HG02938 (cell line): ENCODE measurements around the gene MARCHF5.
"Not testable (repeated sequence)": the region's sequence is repeated elsewhere in the genome, so short reads cannot be mapped to it uniquely, and the experiment has no call there.

ENCODE experiments used
- ATAC-seq: cut with Tn5 transposase; IDR thresholded peaks from one replicate; pipeline ENCODE4 v1.9.1; 2021; ENCODE audit warnings: mild to moderate bottlenecking, moderate library complexity; ENCODE audit not compliant: unreplicated experiment

Gene MARCHF5

GRCh38 chr10:92304061-92304460, 13.1 kb downstream of the MARCHF5 start:
- ATAC-seq, result no peak

GRCh38 chr10:92305133-92306072, 14.4 kb downstream of the MARCHF5 start:
- no peak for ATAC-seq

GRCh38 chr10:92309272-92309671, 18.3 kb downstream of the MARCHF5 start:
- ATAC-seq, result no peak

GRCh38 chr10:92313750-92314149, 22.8 kb downstream of the MARCHF5 start:
- ATAC-seq, result no peak

- ATAC-seq, result no peak
Measured at GRCh38 chr10:92316610-92317009, 25.6 kb downstream of the MARCHF5 start.

GRCh38 chr10:92323079-92323478, 32.1 kb downstream of the MARCHF5 start:
- no peak for ATAC-seq

GRCh38 chr10:92327445-92328433, 36.8 kb downstream of the MARCHF5 start:
- ATAC-seq, result no peak

- no peak for ATAC-seq
Measured at GRCh38 chr10:92328993-92329392, 38.0 kb downstream of the MARCHF5 start.

GRCh38 chr10:92329927-92330326, 39.0 kb downstream of the MARCHF5 start:
- not testable (repeated sequence) for ATAC-seq

- no peak for ATAC-seq
Measured at GRCh38 chr10:92342796-92343195, 51.8 kb downstream of the MARCHF5 start.

- ATAC-seq, result not testable (repeated sequence)
Measured at GRCh38 chr10:92345575-92345974, 54.6 kb downstream of the MARCHF5 start.

- ATAC-seq, result not testable (repeated sequence)
Measured at GRCh38 chr10:92347035-92347676, 56.2 kb downstream of the MARCHF5 start.

- ATAC-seq, result no peak
Measured at GRCh38 chr10:92350411-92350810, 59.4 kb downstream of the MARCHF5 start.

GRCh38 chr10:92354587-92354986, 63.6 kb downstream of the MARCHF5 start:
- no peak for ATAC-seq

- no peak for ATAC-seq
Measured at GRCh38 chr10:92356041-92356440, 65.1 kb downstream of the MARCHF5 start.

- no peak for ATAC-seq
Measured at GRCh38 chr10:92363498-92363897, 72.5 kb downstream of the MARCHF5 start.

- no peak for ATAC-seq
Measured at GRCh38 chr10:92366412-92367021, 75.5 kb downstream of the MARCHF5 start.

GRCh38 chr10:92377962-92378361, 87.0 kb downstream of the MARCHF5 start:
- ATAC-seq, result no peak

GRCh38 chr10:92381543-92381954, 90.6 kb downstream of the MARCHF5 start:
- no peak for ATAC-seq

- ATAC-seq, result no peak
Measured at GRCh38 chr10:92382631-92383030, 91.7 kb downstream of the MARCHF5 start.
